Astrocyte (in vitro differentiated cells and primary cell): Measurements from ENCODE around the gene CIITA. TPM values are rescaled to one million over a fixed set of nuclear protein-coding genes. Genes with fewer than 3 reads are reported as not detected.

Source experiments
- DNase-seq: peaks from one replicate; pipeline ENCODE4 v3.0.0-alpha.2; 2010; ENCODE audit warnings: low read depth
- FAIRE-seq: peaks from 2 replicates; lab custom pipeline; 2011; peaks lifted over from hg19 to GRCh38; lab: Jason Lieb, UNC
- H2AFZ ChIP-seq: 2 replicates; pipeline ENCODE4 v1.6.0; 2012; ENCODE audit warnings: low read depth, low read length, inconsistent platforms
- H3K27ac ChIP-seq: 2 replicates; pipeline ENCODE4 v1.5.1; 2011; ENCODE audit warnings: low read depth, low read length, inconsistent platforms
- H3K27me3 ChIP-seq: 2 replicates; pipeline ENCODE4 v1.6.0; 2011; ENCODE audit warnings: low read length, inconsistent platforms; ENCODE audit not compliant: insufficient read depth
- H3K36me3 ChIP-seq: 2 replicates; pipeline ENCODE4 v1.5.1; 2011; ENCODE audit warnings: low read length, inconsistent platforms; ENCODE audit not compliant: insufficient read depth
- H3K4me1 ChIP-seq: 2 replicates; pipeline ENCODE4 v1.5.1; 2011; ENCODE audit warnings: low read length, inconsistent platforms; ENCODE audit not compliant: insufficient read depth
- H3K4me2 ChIP-seq: 2 replicates; pipeline ENCODE4 v1.6.0; 2012; ENCODE audit warnings: low read length, inconsistent platforms
- H3K4me3 ChIP-seq: 2 replicates; pipeline ENCODE4 v1.5.1; 2011; ENCODE audit warnings: low read depth, mild to moderate bottlenecking, low read length, inconsistent platforms; ENCODE audit not compliant: insufficient read depth
- H3K79me2 ChIP-seq: 2 replicates; pipeline ENCODE4 v1.6.0; 2012; ENCODE audit warnings: mild to moderate bottlenecking, low read length, inconsistent platforms; ENCODE audit not compliant: insufficient read depth
- H3K9ac ChIP-seq: 2 replicates; pipeline ENCODE4 v1.6.0; 2012; ENCODE audit warnings: mild to moderate bottlenecking, low read length, inconsistent platforms
- H3K9me3 ChIP-seq: 2 replicates; pipeline ENCODE4 v1.5.1; 2012; ENCODE audit warnings: low read depth, mild to moderate bottlenecking, low read length, inconsistent platforms; ENCODE audit not compliant: insufficient read depth
- H4K20me1 ChIP-seq: 2 replicates; pipeline ENCODE4 v1.6.0; 2012; ENCODE audit warnings: low read length, inconsistent platforms; ENCODE audit not compliant: insufficient read depth
- H3K27ac Mint-ChIP-seq: one replicate; pipeline ENCODE4 v1.8.0; 2021; ENCODE audit warnings: mild to moderate bottlenecking, mixed read lengths; ENCODE audit not compliant: unreplicated experiment
- H3K27me3 Mint-ChIP-seq: one replicate; pipeline ENCODE4 v1.8.0; 2021; ENCODE audit warnings: low read depth, mixed read lengths; ENCODE audit not compliant: unreplicated experiment
- H3K36me3 Mint-ChIP-seq: one replicate; pipeline ENCODE4 v1.8.0; 2021; ENCODE audit warnings: low read depth, mixed read lengths; ENCODE audit not compliant: unreplicated experiment
- H3K4me1 Mint-ChIP-seq: one replicate; pipeline ENCODE4 v1.8.0; 2021; ENCODE audit warnings: low read depth, mixed read lengths; ENCODE audit not compliant: unreplicated experiment
- H3K4me3 Mint-ChIP-seq: one replicate; pipeline ENCODE4 v1.8.0; 2021; ENCODE audit warnings: mild to moderate bottlenecking, moderate library complexity, mixed read lengths; ENCODE audit not compliant: unreplicated experiment
- H3K9me3 Mint-ChIP-seq: one replicate; pipeline ENCODE4 v1.8.0; 2021; ENCODE audit warnings: mild to moderate bottlenecking, mixed read lengths; ENCODE audit not compliant: unreplicated experiment
- EZH2 ChIP-seq: IDR thresholded peaks from 2 replicates; pipeline ENCODE4 v1.6.1; 2012; ENCODE audit warnings: mild to moderate bottlenecking, low read length, inconsistent platforms; ENCODE audit not compliant: insufficient read depth
- total RNA-seq: library from RNA; stranded (reverse); gene quantifications from 2 replicates; pipeline ENCODE4 v1.2.1, GENCODE V29; 2021
- TF ChIP-seq, protein P1 (sequence below): IDR thresholded peaks from 2 replicates; pipeline ENCODE4 v1.5.1; 2011; ENCODE audit warnings: low read depth, mild to moderate bottlenecking, inconsistent platforms, low read length, moderate library complexity; ENCODE audit not compliant: insufficient read depth

CIITA gene
- total RNA-seq, 1 donor from 2014 or later: not detected

DNA sequence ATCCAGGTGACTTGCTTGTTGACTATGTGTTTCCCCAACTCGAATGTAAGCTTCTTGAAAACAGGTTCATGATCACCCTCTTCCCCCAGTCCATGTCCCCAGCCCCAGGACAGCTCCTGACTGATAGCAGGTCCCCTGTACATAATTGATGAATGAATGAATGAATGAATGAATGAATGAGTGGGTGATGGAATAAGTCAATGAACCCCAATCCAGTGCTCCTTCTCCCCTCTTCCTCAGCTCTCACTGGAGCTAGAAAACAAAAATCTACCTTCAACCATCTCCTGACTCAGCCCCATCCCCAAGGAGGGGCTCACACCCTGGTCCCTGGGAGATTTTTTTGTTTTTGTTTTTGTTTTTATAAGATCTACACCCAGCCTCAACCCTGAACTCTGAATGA, 42.2 kb upstream of the CIITA start:
- H3K9me3 Mint-ChIP-seq: peaks cover 1% of the 10 kb centered on the region
- no peak overlapping the region for H2AFZ ChIP-seq
- H3K9ac ChIP-seq: no peak overlapping the region
- no peak overlapping the region for H3K27ac ChIP-seq
- peaks cover 12% of the 10 kb centered on the region for H3K27me3 ChIP-seq
- peak overlapping the region; percentile 17 for H3K4me3 Mint-ChIP-seq
- no peak overlapping the region for H3K4me3 ChIP-seq
- H3K27ac Mint-ChIP-seq: no peak overlapping the region
- no peaks in the 10 kb centered on the region for H3K36me3 ChIP-seq
- H3K9me3 ChIP-seq: no peaks in the 10 kb centered on the region
- DNase-seq: no peak
- no peaks in the 10 kb centered on the region for H4K20me1 ChIP-seq
- H3K4me2 ChIP-seq: no peak overlapping the region
- peaks cover 35% of the 10 kb centered on the region for H3K27me3 Mint-ChIP-seq
- H3K79me2 ChIP-seq: no peaks in the 10 kb centered on the region
- no peak for FAIRE-seq
- no peaks in the 10 kb centered on the region for H3K4me1 ChIP-seq
- H3K36me3 Mint-ChIP-seq: no peaks in the 10 kb centered on the region
- TF ChIP-seq, protein P1, sequence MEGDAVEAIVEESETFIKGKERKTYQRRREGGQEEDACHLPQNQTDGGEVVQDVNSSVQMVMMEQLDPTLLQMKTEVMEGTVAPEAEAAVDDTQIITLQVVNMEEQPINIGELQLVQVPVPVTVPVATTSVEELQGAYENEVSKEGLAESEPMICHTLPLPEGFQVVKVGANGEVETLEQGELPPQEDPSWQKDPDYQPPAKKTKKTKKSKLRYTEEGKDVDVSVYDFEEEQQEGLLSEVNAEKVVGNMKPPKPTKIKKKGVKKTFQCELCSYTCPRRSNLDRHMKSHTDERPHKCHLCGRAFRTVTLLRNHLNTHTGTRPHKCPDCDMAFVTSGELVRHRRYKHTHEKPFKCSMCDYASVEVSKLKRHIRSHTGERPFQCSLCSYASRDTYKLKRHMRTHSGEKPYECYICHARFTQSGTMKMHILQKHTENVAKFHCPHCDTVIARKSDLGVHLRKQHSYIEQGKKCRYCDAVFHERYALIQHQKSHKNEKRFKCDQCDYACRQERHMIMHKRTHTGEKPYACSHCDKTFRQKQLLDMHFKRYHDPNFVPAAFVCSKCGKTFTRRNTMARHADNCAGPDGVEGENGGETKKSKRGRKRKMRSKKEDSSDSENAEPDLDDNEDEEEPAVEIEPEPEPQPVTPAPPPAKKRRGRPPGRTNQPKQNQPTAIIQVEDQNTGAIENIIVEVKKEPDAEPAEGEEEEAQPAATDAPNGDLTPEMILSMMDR: no peak
- TF ChIP-seq EZH2: no peak
- H3K4me1 Mint-ChIP-seq: no peaks in the 10 kb centered on the region

DNA sequence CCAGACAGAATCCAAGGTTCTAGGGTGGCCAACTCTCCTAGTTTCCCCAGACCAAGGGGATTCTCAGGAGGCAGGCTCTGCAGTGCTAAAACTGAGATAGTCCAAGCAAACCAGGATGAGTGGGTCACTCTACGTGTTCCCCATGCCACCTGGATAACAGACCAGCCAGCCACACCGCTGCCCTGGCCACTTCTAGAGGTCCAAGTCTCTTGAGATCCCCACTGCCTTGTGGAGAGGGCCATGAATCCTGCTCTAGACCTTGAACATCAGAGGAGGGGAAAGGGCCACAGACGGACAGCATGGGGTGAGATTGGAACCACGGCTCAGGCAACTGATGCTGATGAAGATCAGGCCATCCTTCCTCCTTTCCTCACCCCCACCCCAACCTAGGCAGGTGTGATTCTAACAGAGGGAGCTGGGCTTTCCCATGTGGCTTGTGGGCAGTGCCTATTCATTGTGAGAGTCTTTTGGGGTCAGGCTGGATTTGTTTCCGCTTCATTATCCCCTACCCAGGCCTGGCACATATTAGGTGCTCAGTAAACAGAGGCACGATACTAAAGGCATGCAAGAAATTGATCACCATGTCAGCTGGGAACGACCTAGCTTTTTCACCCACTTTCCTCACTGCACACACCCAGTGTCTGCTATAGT, 41.6 kb upstream of the CIITA start:
- Mint-ChIP-seq H3K4me1 (no peaks in the 10 kb centered on the region), H3K27ac (no peak overlapping the region), H3K9me3 (peaks cover 1% of the 10 kb centered on the region), H3K27me3 (peaks cover 35% of the 10 kb centered on the region), H3K4me3 (no peak overlapping the region), H3K36me3 (no peaks in the 10 kb centered on the region)
- H3K9ac ChIP-seq: no peak overlapping the region
- H3K4me2 ChIP-seq: no peak overlapping the region
- H3K36me3 ChIP-seq: no peaks in the 10 kb centered on the region
- H3K9me3 ChIP-seq: no peaks in the 10 kb centered on the region
- H2AFZ ChIP-seq: no peak overlapping the region
- FAIRE-seq (no peak), DNase-seq (no peak)
- H4K20me1 ChIP-seq: no peaks in the 10 kb centered on the region
- no peak for TF ChIP-seq EZH2
- TF ChIP-seq, protein P1: no peak
- no peak overlapping the region for H3K27ac ChIP-seq
- no peaks in the 10 kb centered on the region for H3K79me2 ChIP-seq
- H3K4me1 ChIP-seq: no peaks in the 10 kb centered on the region
- peaks cover 13% of the 10 kb centered on the region for H3K27me3 ChIP-seq
- H3K4me3 ChIP-seq: no peak overlapping the region

DNA sequence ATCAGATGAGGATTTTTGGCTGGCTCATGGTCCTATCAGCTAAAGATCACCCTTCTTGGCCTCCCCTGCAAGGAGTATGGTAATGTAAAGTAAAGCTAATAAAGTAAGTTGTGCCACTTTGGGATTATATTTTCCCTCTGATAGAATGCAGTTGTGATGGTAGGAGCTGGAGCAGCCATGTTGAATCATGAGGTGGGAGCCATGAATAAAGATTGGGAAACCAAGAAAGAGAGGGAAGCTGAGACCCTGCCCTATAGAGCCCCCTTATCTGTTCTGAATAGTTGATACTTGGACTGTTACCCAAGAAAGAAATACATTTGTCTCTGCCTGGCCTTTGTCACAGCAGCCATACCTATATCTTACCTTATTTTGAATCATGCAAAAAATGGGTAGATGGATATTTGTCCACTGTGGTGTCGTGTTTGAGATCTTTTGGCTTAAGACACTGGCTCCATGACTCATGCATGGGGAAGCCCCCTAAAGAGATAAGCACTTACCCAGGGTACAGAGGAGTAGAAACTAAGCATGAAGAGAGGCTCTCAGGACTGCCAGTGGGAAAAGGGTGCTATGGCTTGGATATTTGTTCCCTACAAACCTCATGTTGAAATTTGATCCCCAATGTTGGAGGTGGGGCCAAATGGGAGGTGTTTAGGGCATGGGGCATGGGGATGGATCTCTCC, 40.7 kb upstream of the CIITA start:
- no peak for TF ChIP-seq EZH2
- TF ChIP-seq, protein P1: no peak
- Histone ChIP-seq H3K4me2 (no peak overlapping the region), H3K4me1 (no peaks in the 10 kb centered on the region), H3K4me3 (no peak overlapping the region), H3K27me3 (peaks cover 12% of the 10 kb centered on the region), H3K27ac (no peak overlapping the region), H3K9me3 (no peaks in the 10 kb centered on the region), H3K9ac (no peak overlapping the region), H2AFZ (no peak overlapping the region), H3K79me2 (no peaks in the 10 kb centered on the region), H3K36me3 (no peaks in the 10 kb centered on the region), H4K20me1 (no peaks in the 10 kb centered on the region)
- no peaks in the 10 kb centered on the region for H3K36me3 Mint-ChIP-seq
- FAIRE-seq: no peak
- peaks cover 44% of the 10 kb centered on the region for H3K27me3 Mint-ChIP-seq
- H3K4me1 Mint-ChIP-seq: no peaks in the 10 kb centered on the region
- DNase-seq: no peak
- H3K4me3 Mint-ChIP-seq: no peak overlapping the region
- no peak overlapping the region for H3K27ac Mint-ChIP-seq
- H3K9me3 Mint-ChIP-seq: peaks cover 1% of the 10 kb centered on the region
